Measurements from ENCODE around the gene PLD5.

DNA sequence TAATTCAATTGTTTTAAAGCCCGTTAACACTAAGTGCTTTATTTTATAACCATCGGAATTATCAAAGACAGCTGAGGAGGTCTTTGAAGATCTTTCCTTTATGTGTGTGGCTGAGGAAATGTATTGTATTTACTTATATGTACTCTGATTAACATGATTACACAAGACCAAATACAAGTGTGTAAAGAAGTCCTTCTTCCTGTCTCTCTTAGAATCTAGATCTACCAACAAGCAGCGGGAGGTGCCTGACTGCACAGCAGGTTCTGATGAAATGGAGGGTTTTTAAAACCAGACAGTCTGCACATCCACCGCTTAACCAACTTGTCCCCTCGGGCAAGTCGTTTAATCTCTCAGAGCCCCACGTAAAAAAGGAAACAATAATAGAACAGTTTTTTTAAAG, 285.1 kb downstream of the PLD5 start:
- no peak for TF ChIP-seq TAF1 (conservative IDR thresholded peaks at IDR 0.05)
- TF ChIP-seq, protein P1, sequence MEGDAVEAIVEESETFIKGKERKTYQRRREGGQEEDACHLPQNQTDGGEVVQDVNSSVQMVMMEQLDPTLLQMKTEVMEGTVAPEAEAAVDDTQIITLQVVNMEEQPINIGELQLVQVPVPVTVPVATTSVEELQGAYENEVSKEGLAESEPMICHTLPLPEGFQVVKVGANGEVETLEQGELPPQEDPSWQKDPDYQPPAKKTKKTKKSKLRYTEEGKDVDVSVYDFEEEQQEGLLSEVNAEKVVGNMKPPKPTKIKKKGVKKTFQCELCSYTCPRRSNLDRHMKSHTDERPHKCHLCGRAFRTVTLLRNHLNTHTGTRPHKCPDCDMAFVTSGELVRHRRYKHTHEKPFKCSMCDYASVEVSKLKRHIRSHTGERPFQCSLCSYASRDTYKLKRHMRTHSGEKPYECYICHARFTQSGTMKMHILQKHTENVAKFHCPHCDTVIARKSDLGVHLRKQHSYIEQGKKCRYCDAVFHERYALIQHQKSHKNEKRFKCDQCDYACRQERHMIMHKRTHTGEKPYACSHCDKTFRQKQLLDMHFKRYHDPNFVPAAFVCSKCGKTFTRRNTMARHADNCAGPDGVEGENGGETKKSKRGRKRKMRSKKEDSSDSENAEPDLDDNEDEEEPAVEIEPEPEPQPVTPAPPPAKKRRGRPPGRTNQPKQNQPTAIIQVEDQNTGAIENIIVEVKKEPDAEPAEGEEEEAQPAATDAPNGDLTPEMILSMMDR (IDR thresholded peaks at IDR 0.05; ENCODE audit: low read depth, low read length, missing input control): no peak
- TF ChIP-seq SP1 (IDR thresholded peaks at IDR 0.05): no peak
- TF ChIP-seq, protein P2, sequence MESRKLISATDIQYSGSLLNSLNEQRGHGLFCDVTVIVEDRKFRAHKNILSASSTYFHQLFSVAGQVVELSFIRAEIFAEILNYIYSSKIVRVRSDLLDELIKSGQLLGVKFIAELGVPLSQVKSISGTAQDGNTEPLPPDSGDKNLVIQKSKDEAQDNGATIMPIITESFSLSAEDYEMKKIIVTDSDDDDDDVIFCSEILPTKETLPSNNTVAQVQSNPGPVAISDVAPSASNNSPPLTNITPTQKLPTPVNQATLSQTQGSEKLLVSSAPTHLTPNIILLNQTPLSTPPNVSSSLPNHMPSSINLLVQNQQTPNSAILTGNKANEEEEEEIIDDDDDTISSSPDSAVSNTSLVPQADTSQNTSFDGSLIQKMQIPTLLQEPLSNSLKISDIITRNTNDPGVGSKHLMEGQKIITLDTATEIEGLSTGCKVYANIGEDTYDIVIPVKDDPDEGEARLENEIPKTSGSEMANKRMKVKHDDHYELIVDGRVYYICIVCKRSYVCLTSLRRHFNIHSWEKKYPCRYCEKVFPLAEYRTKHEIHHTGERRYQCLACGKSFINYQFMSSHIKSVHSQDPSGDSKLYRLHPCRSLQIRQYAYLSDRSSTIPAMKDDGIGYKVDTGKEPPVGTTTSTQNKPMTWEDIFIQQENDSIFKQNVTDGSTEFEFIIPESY (IDR thresholded peaks at IDR 0.05): no peak
- TF ChIP-seq GABPA (IDR thresholded peaks at IDR 0.05 in 1 of 2, conservative IDR thresholded peaks at IDR 0.05 in 1 of 2): no peak
- TF ChIP-seq, protein P3, sequence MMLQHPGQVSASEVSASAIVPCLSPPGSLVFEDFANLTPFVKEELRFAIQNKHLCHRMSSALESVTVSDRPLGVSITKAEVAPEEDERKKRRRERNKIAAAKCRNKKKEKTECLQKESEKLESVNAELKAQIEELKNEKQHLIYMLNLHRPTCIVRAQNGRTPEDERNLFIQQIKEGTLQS (IDR thresholded peaks at IDR 0.05): no peak

Data from liver (tissue), 3 donors.